ENCODE measurements around the gene BLZF1. TPM values are rescaled to one million over a fixed set of nuclear protein-coding genes. Genes with fewer than 3 reads are reported as not detected.

Gene BLZF1
- polyA plus RNA-seq, 1 donor from 2014 or later = 19.9 TPM

DNA sequence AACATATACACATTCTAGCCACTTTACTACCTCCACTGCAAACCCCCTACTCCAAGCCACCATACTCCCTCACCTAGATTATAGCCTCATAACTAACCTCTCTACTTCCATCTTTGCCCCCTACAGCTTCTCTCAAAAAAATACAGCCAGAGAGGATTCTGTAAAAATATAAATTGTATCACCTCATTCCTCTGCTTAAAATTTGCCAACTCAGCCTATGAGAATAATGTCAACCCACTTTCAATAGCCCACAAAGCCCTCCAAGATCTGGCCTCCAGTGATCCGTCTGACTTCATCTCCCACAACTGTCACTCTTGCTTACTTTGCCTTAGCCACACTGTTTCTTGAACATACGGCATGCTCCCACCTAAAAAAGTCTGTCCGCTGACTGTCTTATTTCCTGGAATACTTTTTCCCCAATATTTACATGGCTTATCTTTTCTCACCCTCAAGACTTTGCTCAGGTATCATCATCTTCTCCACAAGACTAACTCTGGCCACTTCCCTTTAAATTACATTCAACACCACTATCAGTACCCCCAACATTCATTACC is 21.9 kb upstream of the BLZF1 start:
- H3K9me2 ChIP-seq (ENCODE audit: insufficient read depth, low read length) = no peaks in the 10 kb centered on the region
- H2AFZ ChIP-seq (ENCODE audit: low read depth, low read length) = no peak overlapping the region
- H3K27me3 ChIP-seq (ENCODE audit: insufficient read depth, low read depth, low read length) = no peaks in the 10 kb centered on the region
- TF ChIP-seq RAD21 (conservative IDR thresholded peaks at IDR 0.05) (no peak), MXI1 (conservative IDR thresholded peaks at IDR 0.05; ENCODE audit: poor library complexity, severe bottlenecking) (no peak), TAF1 (IDR thresholded peaks at IDR 0.05; ENCODE audit: low read depth) (no peak)
- no peak overlapping the region for H3K27ac ChIP-seq (ENCODE audit: low read length)
- no peak overlapping the region for H3K9ac ChIP-seq (ENCODE audit: low read length)
- H3K4me3 ChIP-seq (ENCODE audit: low read length) = no peak overlapping the region
- H3K4me2 ChIP-seq (ENCODE audit: low read length) = no peak overlapping the region
- H3K9me3 ChIP-seq (ENCODE audit: low read length) = peaks cover under 1% of the 10 kb centered on the region
- H3K36me3 ChIP-seq (ENCODE audit: insufficient read depth, low read length) = no peaks in the 10 kb centered on the region
- no peaks in the 10 kb centered on the region for H4K20me1 ChIP-seq (ENCODE audit: insufficient read depth)
- H3K79me2 ChIP-seq (replicated peaks; ENCODE audit: insufficient read depth, low read length) = peaks cover 6% of the 10 kb centered on the region
- no peaks in the 10 kb centered on the region for H3F3A ChIP-seq (ENCODE audit: insufficient read depth, low read length, poor library complexity, severe bottlenecking)

DNA sequence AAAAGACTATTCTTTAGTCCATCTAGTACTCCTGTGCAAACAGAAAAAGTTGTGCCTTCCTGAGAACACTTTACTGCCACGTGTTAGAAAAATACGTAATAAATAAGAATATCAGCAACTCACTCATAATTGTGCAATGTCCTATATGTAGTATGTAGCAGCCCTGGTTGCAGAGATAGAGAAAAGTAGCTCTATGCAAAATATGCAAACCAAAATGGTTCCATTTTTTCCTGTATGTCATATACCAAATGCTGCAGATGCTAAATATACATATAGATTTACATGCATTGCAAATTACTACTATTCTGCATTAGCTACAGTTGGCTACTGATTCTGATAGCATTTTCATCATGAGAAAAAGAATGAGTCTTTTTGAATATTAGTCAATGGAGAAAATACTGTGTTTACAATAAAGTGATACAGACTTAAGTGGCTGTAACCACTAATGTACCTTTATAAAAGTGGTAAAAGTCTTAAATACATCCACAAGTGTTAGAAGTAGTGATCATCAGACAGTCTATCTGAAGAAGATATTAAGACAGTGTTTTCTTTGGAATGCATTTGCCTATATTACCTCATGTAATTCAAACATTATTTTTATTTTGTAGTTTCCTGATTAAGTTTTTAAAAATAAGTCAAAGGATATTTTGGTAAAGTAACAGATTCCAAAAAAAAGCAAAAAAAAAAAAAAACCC is 20.2 kb upstream of the BLZF1 start:
- H3K79me2 ChIP-seq (replicated peaks; ENCODE audit: insufficient read depth, low read length) = peaks cover 9% of the 10 kb centered on the region
- no peaks in the 10 kb centered on the region for H3K27me3 ChIP-seq (ENCODE audit: insufficient read depth, low read depth, low read length)
- H3K27ac ChIP-seq (ENCODE audit: low read length) = no peak overlapping the region
- no peaks in the 10 kb centered on the region for H3K9me2 ChIP-seq (ENCODE audit: insufficient read depth, low read length)
- TF ChIP-seq EZH2 (IDR thresholded peaks at IDR 0.05; ENCODE audit: borderline replicate concordance, insufficient read depth, low read length, poor library complexity, severe bottlenecking) (no peak), TAF1 (IDR thresholded peaks at IDR 0.05; ENCODE audit: low read depth) (no peak), POLR2AphosphoS5 (IDR thresholded peaks at IDR 0.05) (no peak), MXI1 (conservative IDR thresholded peaks at IDR 0.05; ENCODE audit: poor library complexity, severe bottlenecking) (no peak), SMC3 (conservative IDR thresholded peaks at IDR 0.05; ENCODE audit: poor library complexity) (no peak), EP300 (conservative IDR thresholded peaks at IDR 0.05; ENCODE audit: poor library complexity, severe bottlenecking) (no peak), RAD21 (conservative IDR thresholded peaks at IDR 0.05) (no peak)
- TF ChIP-seq, protein P1, sequence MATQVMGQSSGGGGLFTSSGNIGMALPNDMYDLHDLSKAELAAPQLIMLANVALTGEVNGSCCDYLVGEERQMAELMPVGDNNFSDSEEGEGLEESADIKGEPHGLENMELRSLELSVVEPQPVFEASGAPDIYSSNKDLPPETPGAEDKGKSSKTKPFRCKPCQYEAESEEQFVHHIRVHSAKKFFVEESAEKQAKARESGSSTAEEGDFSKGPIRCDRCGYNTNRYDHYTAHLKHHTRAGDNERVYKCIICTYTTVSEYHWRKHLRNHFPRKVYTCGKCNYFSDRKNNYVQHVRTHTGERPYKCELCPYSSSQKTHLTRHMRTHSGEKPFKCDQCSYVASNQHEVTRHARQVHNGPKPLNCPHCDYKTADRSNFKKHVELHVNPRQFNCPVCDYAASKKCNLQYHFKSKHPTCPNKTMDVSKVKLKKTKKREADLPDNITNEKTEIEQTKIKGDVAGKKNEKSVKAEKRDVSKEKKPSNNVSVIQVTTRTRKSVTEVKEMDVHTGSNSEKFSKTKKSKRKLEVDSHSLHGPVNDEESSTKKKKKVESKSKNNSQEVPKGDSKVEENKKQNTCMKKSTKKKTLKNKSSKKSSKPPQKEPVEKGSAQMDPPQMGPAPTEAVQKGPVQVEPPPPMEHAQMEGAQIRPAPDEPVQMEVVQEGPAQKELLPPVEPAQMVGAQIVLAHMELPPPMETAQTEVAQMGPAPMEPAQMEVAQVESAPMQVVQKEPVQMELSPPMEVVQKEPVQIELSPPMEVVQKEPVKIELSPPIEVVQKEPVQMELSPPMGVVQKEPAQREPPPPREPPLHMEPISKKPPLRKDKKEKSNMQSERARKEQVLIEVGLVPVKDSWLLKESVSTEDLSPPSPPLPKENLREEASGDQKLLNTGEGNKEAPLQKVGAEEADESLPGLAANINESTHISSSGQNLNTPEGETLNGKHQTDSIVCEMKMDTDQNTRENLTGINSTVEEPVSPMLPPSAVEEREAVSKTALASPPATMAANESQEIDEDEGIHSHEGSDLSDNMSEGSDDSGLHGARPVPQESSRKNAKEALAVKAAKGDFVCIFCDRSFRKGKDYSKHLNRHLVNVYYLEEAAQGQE (IDR thresholded peaks at IDR 0.05; ENCODE audit: borderline replicate concordance) = no peak
- TF ChIP-seq, protein P2, sequence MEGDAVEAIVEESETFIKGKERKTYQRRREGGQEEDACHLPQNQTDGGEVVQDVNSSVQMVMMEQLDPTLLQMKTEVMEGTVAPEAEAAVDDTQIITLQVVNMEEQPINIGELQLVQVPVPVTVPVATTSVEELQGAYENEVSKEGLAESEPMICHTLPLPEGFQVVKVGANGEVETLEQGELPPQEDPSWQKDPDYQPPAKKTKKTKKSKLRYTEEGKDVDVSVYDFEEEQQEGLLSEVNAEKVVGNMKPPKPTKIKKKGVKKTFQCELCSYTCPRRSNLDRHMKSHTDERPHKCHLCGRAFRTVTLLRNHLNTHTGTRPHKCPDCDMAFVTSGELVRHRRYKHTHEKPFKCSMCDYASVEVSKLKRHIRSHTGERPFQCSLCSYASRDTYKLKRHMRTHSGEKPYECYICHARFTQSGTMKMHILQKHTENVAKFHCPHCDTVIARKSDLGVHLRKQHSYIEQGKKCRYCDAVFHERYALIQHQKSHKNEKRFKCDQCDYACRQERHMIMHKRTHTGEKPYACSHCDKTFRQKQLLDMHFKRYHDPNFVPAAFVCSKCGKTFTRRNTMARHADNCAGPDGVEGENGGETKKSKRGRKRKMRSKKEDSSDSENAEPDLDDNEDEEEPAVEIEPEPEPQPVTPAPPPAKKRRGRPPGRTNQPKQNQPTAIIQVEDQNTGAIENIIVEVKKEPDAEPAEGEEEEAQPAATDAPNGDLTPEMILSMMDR (IDR thresholded peaks at IDR 0.05; ENCODE audit: poor library complexity, severe bottlenecking) = no peak
- H3K9me3 ChIP-seq (ENCODE audit: low read length) = no peaks in the 10 kb centered on the region
- no peaks in the 10 kb centered on the region for H3F3A ChIP-seq (ENCODE audit: insufficient read depth, low read length, poor library complexity, severe bottlenecking)
- no peaks in the 10 kb centered on the region for H3K36me3 ChIP-seq (ENCODE audit: insufficient read depth, low read length)
- no peaks in the 10 kb centered on the region for H4K20me1 ChIP-seq (ENCODE audit: insufficient read depth)
- no peak overlapping the region for H2AFZ ChIP-seq (ENCODE audit: low read depth, low read length)
- no peak overlapping the region for H3K4me2 ChIP-seq (ENCODE audit: low read length)
- no peak overlapping the region for H3K9ac ChIP-seq (ENCODE audit: low read length)
- no peak overlapping the region for H3K4me3 ChIP-seq (ENCODE audit: low read length)

All from neural cell (in vitro differentiated cells).